ENCODE measurements around the gene STK32C. TPM values are rescaled to one million over a fixed set of nuclear protein-coding genes. Genes with fewer than 3 reads are reported as not detected.
A peak's percentile ranks its signal among the peaks of the same experiment; 100 is the strongest.

Gene STK32C
- total RNA-seq, 1 donor from 2014 or later: 12.2 TPM

DNA sequence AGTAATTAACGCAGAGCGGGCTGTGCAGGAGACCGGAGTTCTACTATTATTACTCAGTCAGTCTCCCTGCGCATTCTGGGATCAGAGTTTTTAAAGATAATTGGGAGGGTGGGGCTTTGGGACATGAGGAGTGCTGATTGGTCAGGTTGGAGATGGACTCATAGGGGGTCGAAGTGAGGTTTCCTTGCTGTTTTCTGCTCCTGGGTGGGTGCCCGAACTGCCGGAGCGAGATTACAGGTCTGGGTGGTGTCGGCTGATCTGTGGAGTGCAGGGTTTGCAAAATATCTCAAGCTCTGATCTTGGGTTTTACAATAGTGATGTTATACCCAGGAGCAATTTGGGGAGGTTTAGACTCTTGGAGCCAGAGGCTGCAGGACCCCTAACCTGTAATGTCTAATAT lies 20.4 kb upstream of the STK32C start:
- no peak for DNase-seq (ENCODE audit: low read depth)
- Histone ChIP-seq H3K4me3 (ENCODE audit: low read depth, low read length) (no peak overlapping the region), H3K27me3 (ENCODE audit: control insufficient read depth, insufficient read depth, low read length) (no peaks in the 10 kb centered on the region), H3K36me3 (ENCODE audit: control insufficient read depth, insufficient read depth, low read length) (no peaks in the 10 kb centered on the region)
- TF ChIP-seq, protein P1, sequence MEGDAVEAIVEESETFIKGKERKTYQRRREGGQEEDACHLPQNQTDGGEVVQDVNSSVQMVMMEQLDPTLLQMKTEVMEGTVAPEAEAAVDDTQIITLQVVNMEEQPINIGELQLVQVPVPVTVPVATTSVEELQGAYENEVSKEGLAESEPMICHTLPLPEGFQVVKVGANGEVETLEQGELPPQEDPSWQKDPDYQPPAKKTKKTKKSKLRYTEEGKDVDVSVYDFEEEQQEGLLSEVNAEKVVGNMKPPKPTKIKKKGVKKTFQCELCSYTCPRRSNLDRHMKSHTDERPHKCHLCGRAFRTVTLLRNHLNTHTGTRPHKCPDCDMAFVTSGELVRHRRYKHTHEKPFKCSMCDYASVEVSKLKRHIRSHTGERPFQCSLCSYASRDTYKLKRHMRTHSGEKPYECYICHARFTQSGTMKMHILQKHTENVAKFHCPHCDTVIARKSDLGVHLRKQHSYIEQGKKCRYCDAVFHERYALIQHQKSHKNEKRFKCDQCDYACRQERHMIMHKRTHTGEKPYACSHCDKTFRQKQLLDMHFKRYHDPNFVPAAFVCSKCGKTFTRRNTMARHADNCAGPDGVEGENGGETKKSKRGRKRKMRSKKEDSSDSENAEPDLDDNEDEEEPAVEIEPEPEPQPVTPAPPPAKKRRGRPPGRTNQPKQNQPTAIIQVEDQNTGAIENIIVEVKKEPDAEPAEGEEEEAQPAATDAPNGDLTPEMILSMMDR (IDR thresholded peaks at IDR 0.05; ENCODE audit: insufficient read depth, low read length, poor library complexity, severe bottlenecking): no peak

DNA sequence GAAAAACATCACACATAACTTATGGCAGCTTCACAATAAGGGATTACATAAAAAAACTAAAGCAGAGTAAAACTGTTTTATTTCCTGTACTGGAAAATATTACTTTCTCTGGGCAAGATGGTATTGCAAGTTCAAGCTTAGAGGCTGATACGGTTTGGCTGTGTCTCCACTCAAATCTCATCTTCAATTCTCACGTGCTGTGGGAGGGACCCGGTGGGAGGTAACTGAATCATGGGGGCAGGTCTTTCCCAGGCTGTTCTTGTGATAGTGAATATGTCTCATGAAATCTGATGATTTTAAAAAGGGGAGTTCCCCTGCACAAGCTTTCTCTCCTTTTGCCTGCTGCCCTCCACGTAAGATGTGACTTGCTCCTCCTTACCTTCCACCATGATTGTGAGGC lies 19.2 kb upstream of the STK32C start:
- DNase-seq (ENCODE audit: low read depth): no peak
- Histone ChIP-seq H3K4me3 (ENCODE audit: low read depth, low read length) (no peak overlapping the region), H3K36me3 (ENCODE audit: control insufficient read depth, insufficient read depth, low read length) (no peaks in the 10 kb centered on the region), H3K27me3 (ENCODE audit: control insufficient read depth, insufficient read depth, low read length) (no peaks in the 10 kb centered on the region)
- TF ChIP-seq, protein P1 (IDR thresholded peaks at IDR 0.05; ENCODE audit: insufficient read depth, low read length, poor library complexity, severe bottlenecking): no peak

DNA sequence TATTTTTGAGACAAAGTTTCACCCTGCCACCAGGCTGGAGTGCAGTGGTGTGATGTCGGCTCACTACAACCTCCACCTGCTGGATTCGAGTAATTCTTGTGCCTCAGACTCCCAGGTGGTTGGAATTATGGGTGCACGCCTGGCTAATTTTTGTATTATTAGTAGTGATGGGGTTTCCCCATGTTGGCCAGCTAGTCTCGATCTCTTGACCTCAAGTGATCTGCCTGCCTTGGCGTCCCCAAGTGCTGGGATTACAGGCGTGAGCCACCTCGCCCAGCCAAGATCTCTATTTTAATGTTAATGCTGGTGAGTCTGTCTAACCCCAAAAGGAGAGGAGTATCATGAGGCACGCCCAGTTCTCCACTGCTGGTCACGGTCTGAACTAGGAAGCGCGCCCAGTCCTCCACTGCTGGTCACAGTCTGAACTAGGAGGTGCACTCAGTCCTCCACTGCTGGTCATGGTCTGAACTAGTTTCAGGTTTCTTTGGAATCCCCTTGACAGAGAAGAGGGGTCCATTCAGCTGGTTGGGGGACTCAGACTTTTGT lies 18.7 kb upstream of the STK32C start:
- no peak overlapping the region for H3K4me3 ChIP-seq (ENCODE audit: low read depth, low read length)
- DNase-seq (ENCODE audit: low read depth): no peak
- H3K27me3 ChIP-seq (ENCODE audit: control insufficient read depth, insufficient read depth, low read length): no peaks in the 10 kb centered on the region
- TF ChIP-seq, protein P1 (IDR thresholded peaks at IDR 0.05; ENCODE audit: insufficient read depth, low read length, poor library complexity, severe bottlenecking): no peak
- no peaks in the 10 kb centered on the region for H3K36me3 ChIP-seq (ENCODE audit: control insufficient read depth, insufficient read depth, low read length)

DNA sequence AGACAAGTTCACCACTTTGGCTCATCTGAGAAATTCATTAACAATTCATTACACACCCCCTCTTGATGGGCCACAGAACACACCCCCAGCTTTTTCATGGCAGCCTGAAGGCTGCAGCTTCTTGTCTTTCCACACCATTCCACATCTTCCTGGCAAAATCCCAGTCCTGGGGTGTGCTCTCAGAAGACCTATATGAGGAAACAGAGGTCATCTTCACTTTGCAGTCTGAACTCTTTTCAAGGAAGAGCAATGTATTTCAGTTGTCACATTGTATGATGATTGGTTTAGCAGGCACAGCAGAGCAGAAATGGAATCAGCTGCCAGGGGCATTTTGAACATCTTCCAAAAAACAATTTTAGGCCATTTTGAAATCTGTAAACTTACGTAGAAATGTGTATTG lies 16.4 kb upstream of the STK32C start:
- TF ChIP-seq, protein P1 (IDR thresholded peaks at IDR 0.05; ENCODE audit: insufficient read depth, low read length, poor library complexity, severe bottlenecking): no peak
- DNase-seq (ENCODE audit: low read depth): no peak
- Histone ChIP-seq H3K36me3 (ENCODE audit: control insufficient read depth, insufficient read depth, low read length) (no peaks in the 10 kb centered on the region), H3K4me3 (ENCODE audit: low read depth, low read length) (no peak overlapping the region), H3K27me3 (ENCODE audit: control insufficient read depth, insufficient read depth, low read length) (no peaks in the 10 kb centered on the region)

DNA sequence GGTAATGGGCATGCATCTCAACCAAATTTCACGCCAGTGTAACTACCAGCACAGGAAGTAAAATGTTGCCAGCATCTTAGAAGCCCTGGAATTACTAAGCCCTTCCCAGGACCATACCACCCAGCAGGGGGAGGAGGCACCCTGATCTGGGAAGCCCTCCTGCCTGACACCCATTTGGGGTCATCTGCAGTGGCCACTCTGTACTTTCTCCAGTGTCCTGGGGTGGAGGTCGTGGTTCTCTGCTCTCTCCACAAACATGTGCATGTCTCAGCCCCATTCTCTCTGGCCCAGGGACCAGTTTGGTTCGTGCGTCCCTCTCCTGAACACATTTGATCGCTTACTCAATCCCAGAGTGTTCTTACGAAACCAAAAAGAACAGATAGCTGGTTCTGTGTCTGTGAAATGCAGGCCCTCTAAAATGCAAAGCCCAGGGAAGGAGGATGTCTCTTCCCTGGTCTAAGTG lies 14.9 kb upstream of the STK32C start:
- TF ChIP-seq, protein P1 (IDR thresholded peaks at IDR 0.05; ENCODE audit: insufficient read depth, low read length, poor library complexity, severe bottlenecking): peak; percentile 18
- Histone ChIP-seq H3K4me3 (ENCODE audit: low read depth, low read length) (no peak overlapping the region), H3K36me3 (ENCODE audit: control insufficient read depth, insufficient read depth, low read length) (no peaks in the 10 kb centered on the region), H3K27me3 (ENCODE audit: control insufficient read depth, insufficient read depth, low read length) (no peaks in the 10 kb centered on the region)
- DNase-seq (ENCODE audit: low read depth): no peak

DNA sequence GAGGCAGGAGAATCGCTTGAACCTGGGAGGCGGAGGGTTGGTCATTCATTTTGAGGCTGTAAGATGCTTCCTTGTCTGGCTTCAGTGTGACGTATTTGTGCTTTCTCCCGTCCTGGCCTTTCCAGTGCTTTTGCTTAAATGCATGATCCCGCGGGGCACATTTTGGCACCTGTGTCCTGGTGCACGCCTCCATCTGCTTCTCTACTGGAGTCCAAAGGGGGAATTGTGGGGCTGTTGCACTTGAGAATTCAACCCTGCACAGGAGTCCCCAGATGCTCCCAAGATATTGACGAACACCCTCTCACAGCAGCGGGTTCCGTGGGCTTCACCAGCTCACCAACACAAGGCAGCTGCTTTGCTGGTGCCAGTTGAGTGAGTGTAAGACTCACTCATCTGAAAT lies 14.0 kb upstream of the STK32C start:
- DNase-seq (ENCODE audit: low read depth): no peak
- Histone ChIP-seq H3K27me3 (ENCODE audit: control insufficient read depth, insufficient read depth, low read length) (no peaks in the 10 kb centered on the region), H3K36me3 (ENCODE audit: control insufficient read depth, insufficient read depth, low read length) (no peaks in the 10 kb centered on the region), H3K4me3 (ENCODE audit: low read depth, low read length) (no peak overlapping the region)
- TF ChIP-seq, protein P1 (IDR thresholded peaks at IDR 0.05; ENCODE audit: insufficient read depth, low read length, poor library complexity, severe bottlenecking): no peak

Measured in kidney epithelial cell (primary cell).